GM12872 (cell line): ENCODE data around the gene EME1.

ENCODE experiments used
- TF ChIP-seq, protein P1 (sequence below): IDR thresholded peaks from 3 replicates; pipeline ENCODE4 v1.5.1; 2011; ENCODE audit warnings: low read depth, mild to moderate bottlenecking, low read length, moderate library complexity; ENCODE audit not compliant: insufficient read depth

The EME1 gene

DNA sequence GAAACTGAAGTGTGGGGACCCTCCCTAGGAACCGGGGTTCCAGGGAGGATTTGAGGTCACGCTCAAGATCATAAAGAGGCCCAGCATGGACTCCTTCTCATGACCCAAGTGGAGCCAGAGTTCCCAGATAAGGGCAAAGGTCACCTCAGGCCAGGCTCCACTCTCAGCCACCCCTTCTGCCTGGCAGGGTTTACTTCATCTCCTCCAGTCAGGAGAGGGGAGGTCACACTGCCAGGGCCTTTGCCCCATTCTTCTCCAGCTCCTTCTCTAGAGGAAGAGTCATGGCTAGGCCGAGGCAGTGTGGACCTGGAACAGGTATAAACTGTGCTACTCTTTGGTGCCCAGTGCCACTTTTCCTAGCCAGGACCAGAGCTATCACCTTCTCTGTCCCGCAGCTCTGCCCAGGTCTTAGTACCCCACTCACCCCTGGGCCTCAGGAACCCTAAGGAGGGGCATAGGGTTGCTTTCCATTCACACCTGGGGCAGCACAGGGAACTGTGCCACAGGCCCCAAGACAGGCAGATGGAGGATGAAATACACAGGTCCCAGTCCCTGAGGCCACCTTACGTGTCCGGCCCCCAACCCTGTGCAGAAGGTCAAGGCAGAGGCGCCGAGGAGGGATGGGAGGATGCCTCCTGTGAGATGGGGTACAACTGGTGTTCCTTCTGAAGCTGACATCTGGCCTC is 52.1 kb downstream of the EME1 start:
- TF ChIP-seq, protein P1, sequence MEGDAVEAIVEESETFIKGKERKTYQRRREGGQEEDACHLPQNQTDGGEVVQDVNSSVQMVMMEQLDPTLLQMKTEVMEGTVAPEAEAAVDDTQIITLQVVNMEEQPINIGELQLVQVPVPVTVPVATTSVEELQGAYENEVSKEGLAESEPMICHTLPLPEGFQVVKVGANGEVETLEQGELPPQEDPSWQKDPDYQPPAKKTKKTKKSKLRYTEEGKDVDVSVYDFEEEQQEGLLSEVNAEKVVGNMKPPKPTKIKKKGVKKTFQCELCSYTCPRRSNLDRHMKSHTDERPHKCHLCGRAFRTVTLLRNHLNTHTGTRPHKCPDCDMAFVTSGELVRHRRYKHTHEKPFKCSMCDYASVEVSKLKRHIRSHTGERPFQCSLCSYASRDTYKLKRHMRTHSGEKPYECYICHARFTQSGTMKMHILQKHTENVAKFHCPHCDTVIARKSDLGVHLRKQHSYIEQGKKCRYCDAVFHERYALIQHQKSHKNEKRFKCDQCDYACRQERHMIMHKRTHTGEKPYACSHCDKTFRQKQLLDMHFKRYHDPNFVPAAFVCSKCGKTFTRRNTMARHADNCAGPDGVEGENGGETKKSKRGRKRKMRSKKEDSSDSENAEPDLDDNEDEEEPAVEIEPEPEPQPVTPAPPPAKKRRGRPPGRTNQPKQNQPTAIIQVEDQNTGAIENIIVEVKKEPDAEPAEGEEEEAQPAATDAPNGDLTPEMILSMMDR = no peak

DNA sequence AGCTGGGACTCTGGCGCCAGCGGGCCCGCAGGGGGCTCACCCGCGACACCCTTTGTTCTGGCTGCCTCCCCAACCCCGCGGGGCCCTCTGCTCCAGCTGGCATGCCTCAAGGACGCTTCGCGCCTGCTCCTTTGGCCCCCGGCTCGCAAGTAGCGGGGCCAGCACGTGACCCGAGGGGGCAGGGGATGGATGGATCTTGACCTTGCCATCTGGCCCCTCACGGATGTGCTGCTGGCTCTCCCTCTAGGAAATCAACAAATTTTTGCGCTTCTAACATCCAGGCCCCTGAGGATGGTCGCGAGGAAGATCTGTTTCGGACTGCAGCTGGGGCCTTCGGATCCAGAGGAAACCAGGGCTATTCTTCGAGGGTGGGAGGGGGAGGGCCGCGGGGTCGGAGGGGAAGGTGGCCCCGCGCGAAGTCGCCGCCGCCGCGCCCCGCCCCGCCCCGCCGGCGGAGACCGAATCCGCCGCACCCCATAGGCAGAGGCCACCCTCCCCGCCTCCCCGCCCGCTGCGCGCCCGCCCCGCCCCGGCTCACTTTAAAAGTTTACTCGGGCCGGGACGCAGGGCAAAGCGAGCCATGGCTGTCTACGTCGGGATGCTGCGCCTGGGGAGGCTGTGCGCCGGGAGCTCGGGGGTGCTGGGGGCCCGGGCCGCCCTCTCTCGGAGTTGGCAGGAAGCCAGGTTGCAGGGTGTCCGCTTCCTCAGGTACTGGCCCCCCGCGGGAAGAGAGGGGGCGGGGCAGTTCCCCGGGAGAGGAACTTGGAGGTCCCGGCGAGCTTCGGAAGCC is 52.8 kb downstream of the EME1 start, which contains the start of gene ACSF2:
ACSF2 (plus strand) TSS at position 537 of the 790 bp plus-strand sequence; CDS start at position 581, 44 bp downstream.
- TF ChIP-seq, protein P1 = 0 out of 3 replicates have a peak, but pooled peaks have one; percentile 6

DNA sequence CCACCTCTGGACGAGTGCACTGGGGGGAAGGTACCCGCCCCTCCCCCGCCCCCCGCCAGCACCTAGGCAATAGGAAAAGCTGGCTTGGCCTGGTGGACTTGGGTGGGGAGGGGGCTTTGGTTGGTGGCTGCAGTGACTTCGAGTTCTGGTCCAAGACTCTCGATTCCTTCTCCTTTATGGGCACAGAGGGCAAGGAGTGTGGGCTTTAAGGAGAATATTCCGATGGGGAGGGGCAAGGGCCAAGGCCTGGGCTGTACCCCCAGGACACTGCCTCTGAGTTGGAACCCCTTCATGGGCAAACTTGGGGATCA is 53.4 kb downstream of the EME1 start:
- TF ChIP-seq, protein P1 = no peak

DNA sequence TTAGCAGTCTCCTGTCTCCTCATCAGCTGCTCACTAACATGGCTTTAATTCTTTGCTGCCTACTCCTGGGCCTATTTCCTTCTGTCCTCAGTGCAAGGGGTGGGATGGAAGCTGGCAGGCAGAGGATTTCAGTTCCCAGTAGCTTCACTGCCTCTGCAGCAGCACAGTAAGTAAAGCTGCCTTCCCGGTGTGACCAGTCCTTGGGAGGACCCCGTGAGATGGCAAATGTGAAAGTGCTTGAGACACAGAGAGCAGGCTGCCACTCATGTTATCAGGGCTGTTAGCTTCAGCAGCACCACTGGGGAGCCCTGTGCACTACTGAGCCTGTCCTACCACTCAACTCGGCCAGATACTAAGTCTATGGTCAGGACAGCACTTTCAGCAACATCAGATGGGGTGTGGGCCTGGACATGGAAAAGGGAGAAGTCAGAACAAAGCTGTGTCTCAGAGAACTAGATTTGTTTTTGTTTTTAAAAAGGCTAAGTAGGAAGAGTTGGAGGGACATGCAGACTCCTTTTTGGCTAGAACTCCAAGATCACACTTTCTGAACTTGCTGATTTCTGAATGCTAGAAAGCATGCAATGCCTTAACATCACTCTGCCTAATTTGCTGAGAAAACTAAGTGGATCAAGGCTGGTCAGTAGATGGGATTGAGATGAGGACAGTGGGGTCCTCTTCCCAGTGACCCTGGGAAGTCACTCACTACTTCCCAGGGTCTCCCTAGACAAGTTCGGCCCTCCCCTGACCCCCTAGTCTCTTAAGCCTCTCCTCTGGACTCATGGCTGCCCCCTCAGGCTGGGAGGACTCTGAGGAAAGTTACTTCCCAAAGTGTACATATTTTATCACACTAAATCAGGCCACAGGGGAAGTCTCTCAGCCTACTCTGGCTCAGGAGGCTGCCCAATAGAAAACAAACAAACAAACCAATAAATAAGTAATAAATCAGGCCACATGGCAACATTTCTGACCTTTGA is 54.1 kb downstream of the EME1 start:
- TF ChIP-seq, protein P1 = peak; percentile 51

DNA sequence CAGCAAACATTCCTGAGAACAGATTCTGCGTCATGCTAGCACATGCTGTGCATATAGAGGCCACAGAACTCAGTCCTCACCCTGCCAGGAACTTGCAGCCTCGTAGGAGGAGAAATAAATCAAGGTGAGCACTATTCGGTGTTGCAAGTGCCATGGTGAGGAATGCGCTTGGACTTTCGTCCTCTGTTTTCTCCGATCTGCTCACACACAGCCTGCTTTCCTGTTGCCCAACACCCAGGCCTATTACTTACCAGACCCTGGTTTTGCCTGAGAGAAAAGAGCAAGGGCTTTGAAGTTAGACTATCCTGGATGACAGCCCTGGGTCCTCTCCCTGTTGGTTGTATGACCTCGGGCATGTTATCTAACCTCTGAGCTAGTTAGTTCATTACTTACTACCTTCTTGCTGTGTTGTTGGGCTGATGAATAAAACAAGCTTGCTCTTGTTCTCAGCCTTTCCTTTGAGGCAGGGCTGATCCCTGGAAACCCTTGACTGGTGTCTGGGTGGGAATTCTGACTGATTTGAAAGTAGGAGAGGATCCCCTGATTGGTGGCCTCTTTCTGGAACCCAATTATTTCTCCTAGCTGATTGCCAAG is 55.9 kb downstream of the EME1 start:
- TF ChIP-seq, protein P1 = no peak

DNA sequence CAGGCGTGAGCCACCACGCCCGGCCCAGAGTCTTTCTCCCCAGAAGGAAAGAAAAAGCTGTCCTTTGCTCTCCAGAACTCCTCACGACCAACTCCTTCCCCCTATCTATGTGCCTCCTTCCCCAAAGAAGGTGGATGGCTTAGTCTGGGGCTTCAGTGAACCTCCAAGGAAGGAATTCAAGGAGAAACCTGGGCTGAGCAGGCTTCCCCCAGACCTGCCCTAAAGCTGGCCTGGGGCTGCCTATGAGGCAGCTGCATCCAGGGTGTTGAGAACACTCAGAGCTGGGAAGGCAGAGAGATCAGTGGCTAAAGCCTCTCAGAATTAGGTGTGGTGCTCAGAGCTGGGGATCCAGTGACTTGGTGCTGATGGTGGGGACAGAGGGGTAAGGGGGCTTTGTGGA is 56.8 kb downstream of the EME1 start:
- TF ChIP-seq, protein P1 = no peak
